Activated CD8-positive, alpha-beta memory T cell treated with anti-CD3 and anti-CD28 coated beads, Interleukin-2, amount 50 U/mL, for 1 hour (primary cell): Measurements from ENCODE around the gene LGI4.
"Not testable (repeated sequence)": the region's sequence is repeated elsewhere in the genome, so short reads cannot be mapped to it uniquely, and the experiment has no call there.

ENCODE experiments used
- DNase-seq: peaks from one replicate; pipeline ENCODE4 v3.0.0-alpha.2; 2020; ENCODE audit errors: extremely low read depth

The LGI4 gene

DNA sequence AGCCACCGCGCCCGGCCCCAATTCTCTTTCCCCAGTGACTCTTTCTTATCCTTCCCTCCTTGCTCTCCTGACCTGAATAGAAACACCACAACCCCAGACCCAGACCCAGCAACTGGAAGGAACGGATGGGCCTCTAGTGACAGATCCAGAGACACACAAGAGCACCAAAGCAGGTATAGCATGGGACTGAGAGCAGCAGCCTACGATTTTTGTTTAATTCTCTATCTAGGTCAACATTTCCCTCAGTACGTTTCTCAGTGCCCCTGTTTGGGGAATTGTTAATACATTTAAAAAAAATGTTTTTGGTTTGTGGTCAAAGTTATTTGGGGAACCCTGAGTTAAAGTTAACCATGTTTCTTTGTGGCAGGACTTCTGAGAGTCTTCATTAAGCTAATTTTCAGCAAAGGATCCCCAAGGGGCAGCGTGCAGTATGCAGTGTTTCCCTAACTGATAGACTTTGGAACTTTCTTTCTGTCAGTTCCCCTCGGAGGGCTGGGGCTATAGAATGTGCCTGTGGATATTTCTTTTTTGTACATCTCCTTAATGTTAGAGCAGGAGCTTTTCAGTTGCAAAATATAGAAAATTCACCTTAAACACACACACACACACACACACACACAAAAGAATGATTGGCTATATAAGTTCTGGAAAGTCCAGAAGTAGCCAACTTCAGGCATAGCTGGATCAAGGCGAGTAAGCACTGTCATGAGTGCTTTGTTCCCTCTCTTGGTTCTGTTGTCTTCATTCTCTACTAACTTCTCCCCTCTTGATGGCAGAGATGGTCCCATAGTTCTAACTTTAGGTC lies 26.0 kb upstream of the LGI4 start:
- no peak for DNase-seq

DNA sequence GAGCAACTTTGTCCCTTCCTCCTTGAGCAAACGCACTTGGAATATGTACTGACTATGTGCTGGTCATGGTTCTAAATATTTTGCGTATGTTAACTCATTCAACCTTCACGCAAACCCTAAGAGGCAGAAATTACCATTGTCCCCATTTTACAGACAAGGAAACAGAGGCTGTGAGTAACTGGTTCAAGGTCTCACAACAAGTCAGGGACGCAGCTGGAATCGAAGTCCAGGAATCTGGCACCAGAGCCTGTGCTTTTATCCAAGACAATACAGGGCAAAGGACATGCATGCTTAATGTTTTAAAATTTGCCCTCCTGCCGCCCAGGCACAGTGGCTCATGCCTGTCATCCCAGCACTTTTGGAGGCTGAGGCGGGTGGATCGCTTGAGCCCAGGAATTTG lies 24.7 kb upstream of the LGI4 start:
- DNase-seq: no peak

DNA sequence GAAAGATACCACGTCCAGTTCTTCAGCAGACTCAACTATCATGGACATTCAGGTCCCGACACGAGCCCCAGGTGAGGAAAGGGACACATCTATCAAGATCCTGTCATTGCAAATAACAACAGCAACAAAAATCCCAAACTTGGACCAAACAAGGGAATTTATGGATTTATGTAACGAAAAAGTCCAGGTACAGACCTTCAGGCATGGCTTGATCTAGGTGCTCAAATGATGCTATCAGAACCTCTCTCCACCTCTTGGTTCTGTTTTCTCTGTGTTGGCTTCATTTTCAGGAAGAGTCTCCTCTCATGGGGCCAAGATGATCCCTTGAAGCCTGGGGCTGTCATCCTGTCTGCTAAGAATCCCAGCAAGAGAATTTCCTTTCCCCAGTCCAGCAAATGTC lies 22.6 kb upstream of the LGI4 start:
- no peak for DNase-seq

DNA sequence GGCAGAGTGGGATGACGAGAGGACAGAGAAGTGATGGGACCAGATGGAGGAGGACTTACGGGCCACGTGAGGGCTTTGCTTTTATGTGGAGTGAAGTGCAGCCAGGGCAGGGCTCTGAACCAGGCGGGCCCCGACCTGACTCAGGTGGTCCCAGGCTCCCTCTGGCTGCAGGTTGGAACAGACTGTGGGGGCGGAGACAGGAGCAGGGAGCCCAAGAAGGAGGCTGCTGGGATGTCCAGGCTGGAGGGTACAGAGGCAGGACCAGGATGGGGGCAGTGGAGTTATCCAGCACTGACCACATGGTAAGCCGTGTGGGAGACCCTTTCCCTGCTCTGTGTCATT lies 21.8 kb upstream of the LGI4 start:
- no peak for DNase-seq

DNA sequence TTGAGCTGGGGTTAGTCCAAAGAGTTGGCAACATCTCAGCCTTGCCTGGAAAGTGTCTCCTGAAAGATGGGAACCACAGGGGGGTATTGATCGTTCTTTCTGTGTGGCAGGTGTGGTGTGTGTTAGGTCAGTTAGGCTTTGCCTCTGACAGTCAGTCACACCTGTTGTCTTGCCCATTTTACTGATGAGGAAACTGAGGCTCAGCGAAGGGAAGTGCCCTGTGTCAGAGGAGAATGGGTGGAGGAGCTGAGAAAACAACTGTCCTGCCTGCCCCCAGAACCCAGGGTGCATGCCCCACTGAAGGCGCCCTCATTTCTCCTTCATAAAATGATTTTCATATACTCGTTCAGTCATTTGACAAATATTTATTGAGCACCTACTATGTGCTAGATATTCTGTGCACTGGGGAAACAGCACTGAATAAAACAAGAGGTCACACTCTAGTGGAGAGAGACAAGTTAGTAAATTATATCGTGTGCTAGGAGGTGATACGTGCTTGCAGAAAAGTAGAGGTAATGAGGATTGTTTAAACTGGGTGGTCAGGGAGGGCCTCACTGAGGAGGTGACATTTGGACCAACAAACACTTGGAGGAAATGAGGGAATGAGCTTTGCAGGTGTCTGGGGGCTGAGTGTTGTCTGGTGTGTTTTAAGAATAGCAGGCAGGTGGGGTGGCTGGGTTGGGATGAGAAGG lies 21.3 kb upstream of the LGI4 start:
- DNase-seq: no peak

DNA sequence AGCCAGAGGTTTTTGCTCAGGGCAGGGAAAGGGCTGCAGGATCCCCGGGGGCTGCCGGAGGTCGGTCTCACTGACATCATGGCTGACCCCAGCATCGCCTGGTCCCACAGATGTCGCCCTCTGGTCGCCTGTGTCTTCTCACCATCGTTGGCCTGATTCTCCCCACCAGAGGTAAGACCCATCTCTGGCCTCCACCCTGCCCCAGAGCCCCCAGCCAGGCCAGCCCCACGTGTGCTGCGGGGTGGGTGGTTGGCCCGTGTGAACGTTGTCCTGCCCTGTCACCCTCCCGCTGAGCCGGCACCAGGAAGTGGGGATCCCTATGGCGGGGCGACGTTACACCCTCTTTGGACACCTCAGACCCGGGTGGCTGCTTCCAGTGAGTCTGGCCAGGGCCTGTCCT lies 20.6 kb upstream of the LGI4 start:
- DNase-seq: no peak

DNA sequence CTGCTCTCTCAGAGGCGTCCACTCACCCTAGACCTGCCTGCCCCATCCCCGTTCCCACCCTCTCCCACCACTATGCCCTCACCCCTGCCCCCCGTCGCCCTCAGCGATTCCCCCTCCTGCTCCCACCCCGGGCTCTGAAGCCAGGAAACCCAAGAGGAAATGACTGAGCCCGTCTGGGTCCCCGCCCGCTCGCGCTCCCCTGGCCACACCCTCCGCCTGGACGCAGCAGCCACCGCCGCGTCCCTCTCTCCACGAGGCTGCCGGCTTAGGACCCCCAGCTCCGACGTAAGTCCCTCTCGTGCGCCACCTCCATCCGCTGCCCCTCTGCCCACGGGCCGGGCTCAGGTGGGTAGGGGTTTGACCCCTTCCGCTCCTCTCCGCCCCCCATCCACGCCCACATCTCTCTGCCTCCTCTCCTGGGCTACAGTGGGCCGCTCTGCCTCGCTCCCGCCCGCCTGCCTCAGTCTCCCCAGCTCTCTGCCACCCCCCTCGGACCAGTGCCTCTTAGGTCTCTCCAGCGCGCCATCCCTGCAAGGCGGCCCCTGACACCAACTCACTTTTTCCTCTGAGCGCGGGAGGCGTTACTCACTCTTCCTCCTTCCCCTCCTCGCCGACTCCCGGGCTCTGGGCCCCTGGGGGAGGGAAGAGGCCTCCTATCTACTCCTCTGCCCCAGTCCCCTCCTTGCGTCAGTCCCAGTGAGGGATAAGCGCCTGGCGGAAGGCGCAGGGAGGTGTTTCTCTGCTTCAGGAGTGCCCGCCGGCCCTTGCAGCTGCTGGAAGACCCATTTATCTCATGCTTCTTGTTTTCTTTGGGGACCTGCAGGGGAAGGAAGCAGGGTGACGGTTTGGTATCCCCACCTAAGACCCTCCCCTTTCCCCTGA lies 19.9 kb upstream of the LGI4 start, which contains the start of gene FXYD5:
Gene FXYD5 (plus strand): TSS at position 211 of the 882 bp plus-strand sequence. CDS start 816 bp downstream, outside the sequence.
- peak; percentile 72 for DNase-seq

DNA sequence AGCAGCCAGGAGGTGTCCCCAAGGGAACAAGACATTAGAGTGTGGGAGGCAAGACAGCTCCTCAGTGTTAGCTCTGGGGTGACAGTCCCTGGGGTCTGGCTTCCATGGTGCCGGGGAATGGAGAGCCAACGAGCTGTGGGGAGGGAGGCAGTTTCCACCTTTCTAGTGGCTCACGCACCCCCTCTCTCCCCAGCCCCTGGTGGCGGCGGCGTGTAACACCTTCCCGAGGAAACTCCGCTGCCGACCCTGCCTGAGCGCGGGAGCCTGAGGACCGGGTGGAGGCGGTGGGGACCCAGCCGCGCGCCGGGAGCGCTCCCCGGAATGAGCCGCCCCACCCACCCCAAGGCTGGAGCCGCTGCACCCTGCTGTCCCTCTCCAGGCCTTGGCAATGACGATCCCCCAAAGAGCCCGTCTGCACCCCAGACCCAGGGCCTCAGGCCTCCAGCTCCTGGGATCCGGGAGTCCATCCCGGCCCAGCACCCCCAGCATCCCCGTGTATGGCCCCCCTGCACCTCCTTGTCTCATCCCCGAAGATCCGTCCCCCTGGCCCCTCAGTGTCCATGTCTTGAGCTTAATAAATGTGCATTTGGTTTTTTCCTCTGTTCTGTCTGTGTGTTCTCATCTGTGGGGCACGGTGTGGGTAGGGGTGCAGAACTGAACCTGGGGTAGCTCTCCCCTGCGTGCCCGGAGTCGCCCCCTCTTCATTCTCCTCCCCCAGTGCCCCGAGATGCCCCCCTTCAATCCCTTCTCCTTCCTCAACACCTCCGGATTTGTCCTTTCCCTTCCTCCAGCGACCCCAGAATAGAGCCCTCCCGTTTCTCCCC lies 19.1 kb upstream of the LGI4 start:
- peak; percentile 53 for DNase-seq

DNA sequence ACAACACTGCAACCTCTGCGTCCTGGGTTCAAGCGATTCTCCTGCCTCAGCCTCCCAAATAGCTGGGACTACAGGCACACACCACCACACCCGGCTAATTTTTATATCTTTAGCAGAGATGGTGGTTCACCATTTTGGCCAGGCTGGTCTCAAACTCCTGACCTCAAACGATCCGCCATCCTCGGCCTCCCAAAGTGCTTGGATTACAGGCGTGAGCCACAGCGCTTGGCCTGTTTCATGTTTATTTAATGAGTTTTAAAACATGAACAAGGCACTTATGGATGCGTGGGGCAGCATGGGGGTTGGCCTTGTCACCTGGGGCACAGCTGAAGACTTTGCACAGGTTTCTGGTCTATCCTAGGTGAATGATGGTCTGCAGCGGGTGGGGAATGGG lies 18.3 kb upstream of the LGI4 start:
- DNase-seq: not testable (repeated sequence)

DNA sequence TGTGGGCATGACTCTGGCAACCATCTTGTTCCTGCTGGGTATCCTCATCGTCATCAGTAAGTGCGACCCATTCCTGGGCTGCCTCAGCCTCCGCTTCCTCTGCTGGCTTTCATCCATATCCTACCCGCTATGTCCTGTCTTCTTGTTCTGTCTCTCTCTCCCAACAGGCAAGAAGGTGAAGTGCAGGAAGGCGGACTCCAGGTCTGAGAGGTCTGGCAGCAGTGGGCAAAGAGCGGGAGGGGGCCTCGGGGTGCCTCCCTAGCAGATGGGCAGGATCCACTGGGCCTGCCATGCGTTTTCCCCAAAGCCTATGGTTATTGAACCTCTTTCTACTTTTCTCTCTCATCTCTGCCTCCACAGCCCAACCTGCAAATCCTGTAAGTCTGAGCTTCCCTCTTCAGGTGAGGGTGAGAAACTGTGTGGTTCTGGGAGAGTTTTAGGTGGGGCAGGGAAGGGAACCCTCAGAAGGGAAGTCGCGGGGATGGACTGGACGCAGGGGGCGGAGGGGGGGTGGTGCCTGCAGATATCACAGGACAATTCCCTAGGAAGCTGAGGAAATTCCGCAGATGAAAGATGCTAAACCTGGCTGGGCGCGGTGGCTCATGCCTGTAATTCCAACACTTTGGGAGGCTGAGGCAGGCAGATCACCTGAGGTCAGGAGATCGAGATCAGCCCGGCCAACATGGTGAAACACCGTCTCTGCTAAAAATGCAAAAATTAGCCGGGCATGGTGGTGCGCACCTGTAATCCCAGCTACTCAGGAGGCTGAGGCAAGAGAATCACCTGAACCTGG lies 16.6 kb upstream of the LGI4 start:
- DNase-seq: no peak

DNA sequence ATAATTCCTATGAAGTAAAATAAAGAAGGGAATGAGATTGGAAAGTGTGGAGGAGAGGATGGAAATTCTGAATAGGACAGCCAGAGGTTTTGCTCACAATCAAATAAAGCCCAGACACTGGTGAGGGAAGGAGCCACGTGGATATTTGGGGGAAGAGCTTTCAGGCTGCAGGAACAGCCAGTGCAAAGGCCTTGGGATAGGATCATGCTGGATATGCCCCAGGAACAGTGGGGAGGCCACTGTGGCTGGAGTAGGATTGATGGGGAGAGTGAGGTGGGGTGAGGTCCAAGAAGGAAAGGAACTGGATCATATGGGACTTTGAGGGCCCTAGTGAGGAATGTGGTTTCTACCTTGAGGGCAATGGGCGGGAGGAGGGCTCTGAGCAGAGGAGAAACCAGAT lies 15.6 kb upstream of the LGI4 start:
- no peak for DNase-seq

DNA sequence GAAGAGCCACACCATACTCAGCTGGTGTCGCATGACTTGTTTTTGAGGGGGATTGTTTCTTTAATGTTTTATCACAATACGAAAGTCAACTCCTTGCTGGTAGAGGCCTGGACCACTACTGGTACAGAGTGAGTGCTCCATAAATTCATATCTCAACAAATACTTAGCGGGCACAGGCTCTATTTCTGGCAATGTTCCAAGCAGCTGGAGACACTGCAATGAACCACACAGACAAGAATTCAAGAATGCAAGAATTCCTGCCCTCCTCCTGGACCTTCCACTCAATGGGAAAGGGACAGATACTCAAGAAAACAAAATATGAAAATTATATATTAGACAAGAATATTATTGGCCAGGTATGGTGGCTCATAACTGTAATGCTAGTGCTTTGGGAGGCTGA lies 14.6 kb upstream of the LGI4 start:
- no peak for DNase-seq

DNA sequence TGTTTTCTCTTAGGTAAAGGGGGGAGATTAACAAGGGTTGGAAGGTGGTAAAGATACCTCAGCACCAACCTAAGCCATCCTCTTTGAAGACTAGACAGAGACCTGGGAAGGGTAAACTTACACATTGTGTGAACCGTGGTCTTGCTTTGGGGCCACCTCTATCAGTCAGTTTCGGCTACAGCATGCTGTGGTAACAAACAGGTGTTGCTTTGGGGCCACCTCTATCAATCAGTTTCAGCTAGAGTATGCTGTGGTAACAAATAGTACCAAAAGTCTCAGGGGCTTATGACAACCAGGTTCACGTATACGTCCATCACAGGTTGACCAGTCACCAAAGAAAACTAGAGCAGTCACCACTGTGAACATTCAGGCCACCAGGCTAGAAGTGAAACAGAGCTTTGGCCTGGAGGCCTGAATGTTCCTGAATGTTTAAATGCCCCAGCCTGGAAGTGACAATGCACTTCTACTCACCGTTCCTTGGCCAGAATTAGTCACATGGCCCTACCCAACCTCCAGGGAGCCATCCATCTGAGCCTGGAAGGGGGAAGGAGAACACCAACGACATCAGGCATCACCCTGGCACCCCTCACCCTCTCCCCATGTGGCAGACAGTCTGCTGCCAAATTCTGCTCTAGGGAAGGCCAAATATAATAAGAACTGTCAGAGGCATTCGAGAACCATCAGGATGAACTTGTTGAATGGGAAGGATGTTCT lies 12.0 kb upstream of the LGI4 start:
- no peak for DNase-seq

DNA sequence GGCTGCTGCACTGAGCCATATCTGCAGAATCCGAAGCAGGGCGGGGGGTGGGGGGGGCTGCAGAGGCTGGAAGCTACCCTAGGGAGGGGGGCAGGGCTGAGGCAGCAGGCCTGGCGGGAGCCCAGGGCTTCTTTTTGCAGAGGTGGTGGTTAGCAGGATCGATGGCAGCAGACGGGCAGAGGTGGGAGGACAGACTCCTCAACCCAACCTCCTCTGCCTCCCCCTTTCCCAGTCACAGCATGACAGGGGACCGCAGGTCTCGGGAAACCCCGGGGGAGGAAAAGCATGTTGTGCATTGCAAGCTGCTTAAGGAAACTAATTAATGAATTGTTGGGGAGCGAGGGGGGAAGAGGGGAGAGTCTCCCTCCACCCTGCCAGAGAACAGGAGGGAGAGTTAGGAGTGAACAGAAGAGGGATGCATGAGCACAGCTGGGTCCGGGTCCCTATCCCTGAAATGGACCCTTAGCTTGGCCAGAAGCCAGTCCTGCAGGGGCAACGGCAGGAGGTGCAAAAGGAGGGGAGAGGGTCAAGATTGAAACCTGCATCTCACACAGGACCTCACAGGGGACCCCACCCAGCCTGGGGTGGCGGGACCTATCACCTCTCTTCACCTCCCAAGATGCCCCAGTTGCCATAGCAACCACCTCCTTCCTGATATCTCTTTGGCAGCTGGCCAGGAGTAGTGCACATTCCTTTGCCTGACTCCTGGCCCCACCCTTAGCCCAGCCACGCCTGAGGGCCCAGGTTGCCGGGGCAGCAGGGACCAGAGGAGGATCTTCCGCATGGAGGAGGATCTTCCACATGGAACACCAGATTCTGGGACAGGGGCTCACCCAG lies 10.0 kb upstream of the LGI4 start:
- DNase-seq: no peak

DNA sequence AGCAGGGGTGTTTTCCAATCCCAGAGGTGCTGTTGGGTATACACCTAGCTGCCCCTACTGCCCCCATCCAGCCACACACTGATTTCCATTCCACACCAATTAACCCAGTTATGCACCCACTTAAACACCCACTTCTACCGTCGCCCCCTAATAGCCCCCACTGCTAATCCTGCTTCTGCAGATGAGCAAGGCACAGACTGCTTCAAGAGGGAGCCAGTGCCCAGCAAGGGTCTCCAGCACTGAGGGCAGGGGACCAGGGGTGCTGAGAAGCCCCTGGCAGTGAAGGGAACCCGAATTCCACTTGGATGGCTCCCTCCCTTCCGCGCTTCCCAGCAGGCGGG lies 9.4 kb upstream of the LGI4 start:
- no peak for DNase-seq

DNA sequence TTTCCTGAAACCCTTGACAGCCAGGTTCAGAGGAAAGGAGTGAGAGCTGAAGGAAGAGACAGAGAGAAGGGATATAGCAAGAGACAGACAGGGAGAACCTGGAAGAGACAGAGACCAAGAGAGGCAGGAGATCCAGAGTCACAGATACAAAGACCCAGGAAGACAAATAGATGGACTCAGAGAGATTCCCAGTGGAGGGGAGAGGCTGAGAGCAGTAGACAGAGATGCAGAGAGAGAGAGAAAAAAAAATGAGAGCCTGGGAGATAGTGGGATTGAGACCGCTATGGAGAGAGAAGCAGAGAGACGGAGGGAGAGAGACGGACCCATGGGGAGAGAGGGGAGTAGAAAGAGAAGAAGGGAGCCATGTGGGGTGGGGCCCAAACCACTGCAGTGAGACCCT lies 9.0 kb upstream of the LGI4 start:
- DNase-seq: no peak

DNA sequence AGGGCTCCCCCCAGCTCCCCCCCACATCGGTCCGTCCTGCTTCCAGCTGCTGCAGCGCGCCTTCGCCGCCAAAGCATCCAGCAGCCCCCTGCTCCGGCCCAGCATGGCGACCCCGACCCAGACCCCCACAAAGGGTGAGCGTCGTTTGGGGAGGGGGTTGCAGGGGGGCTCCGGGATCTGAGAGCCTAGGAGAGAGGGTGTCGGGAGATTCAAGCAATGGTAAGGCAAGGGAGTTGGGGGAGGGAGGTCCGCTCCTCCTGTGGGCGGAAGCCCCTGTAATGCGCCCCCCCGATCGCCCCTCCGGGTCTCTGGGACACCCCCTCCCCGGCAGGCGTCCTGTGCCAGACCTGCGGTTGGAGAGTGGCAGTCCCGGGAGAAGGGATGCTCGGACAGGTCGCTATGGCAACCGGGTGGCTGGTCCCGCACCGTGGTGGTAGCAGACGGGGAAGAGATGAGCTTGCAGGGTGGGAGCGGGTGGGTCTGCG lies 8.4 kb upstream of the LGI4 start, which contains the start of gene FXYD7:
Gene FXYD7 (plus strand): TSS at position 25 of the 485 bp plus-strand sequence. CDS start 79 bp downstream, at position 104.
- DNase-seq: no peak

DNA sequence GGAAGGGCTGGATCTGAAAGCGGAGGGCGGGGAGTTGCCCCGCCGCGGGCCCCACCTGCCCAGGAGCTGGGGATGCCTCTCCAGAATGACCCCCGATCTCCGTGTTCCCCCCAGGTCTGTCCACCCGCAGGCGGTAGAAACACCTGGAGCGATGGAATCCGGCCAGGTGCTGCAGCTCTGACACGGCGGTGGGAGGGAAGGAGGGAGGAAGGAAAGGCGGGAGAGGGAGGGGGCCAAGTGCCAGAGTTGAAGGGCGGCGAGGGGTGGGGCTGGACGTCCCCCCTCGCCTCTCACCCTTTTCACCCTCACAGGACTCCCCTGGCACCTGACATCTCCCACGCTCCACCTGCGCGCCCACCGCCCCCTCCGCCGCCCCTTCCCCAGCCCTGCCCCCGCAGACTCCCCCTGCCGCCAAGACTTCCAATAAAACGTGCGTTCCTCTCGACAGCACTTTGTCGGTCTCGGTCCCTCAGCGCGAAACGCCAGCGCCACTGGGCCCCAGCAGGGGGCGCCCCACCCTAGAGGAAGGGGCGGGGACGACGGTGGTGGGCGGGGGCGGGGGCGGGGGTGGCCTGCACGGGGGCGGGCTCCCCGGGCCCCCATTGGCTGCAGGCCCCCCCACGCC lies 7.9 kb upstream of the LGI4 start:
- DNase-seq: no peak
